ENCODE data around the gene HIPK2.

Gene HIPK2

DNA sequence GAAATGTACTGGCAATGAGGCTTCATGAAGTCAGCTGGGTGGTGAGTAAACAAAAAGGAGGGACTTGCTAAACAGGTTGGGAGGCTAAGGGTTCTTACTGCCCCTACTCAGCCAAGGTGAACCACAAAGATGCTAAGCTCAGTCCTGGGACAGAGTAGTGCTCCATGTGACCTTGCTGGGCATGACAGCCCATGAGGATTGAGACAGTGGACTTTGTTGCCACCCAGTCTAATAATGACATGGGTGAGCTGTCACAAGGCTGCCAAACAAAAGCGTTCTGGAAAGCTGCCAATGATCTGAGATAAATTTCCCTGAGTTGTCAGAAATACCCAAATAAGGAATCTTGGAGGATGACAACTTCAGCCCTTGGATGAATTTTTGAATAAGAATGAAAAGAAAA lies 179.2 kb downstream of the HIPK2 start:
- Histone ChIP-seq H3K27me3 (replicated peaks in 2 of 5; ENCODE audit: control insufficient read depth in 4 of 5, insufficient read depth in 5 of 5, low read length in 4 of 5) (no peaks in the 10 kb centered on the region), H3K4me3 (ENCODE audit: control insufficient read depth in 1 of 7, extremely low read depth in 1 of 7, insufficient read depth in 4 of 7, low read depth in 2 of 7, low read length in 6 of 7) (no peak overlapping the region), H3K36me3 (ENCODE audit: control insufficient read depth in 4 of 4, insufficient read depth in 4 of 4, low read length in 3 of 4) (peaks cover 17 to 71% (median 45%) of the 10 kb centered on the region in 4 experiments), H3K27ac (ENCODE audit: insufficient read depth in 1 of 2, low read depth in 1 of 2, low read length in 2 of 2, poor library complexity in 1 of 2, severe bottlenecking in 2 of 2) (peak overlapping the region in 1 of 2 experiments; percentile 4), H3K9me3 (ENCODE audit: control extremely low read depth in 1 of 5, control insufficient read depth in 4 of 5, insufficient read depth in 2 of 5, low read depth in 1 of 5, low read length in 4 of 5) (no peaks in the 10 kb centered on the region), H3K4me1 (ENCODE audit: control extremely low read depth in 1 of 4, control insufficient read depth in 4 of 4, insufficient read depth in 4 of 4, low read length in 3 of 4) (peaks cover 0 to 11% (median 5%) of the 10 kb centered on the region in 4 experiments)
- POLR2A ChIA-PET, result no interaction called here
- WGBS (ENCODE audit: insufficient coverage), result 100% methylated on average over 1 of the region's 1 CpG
- DNase-seq, result no peak
- CTCF ChIA-PET, result interaction anchor here (1.1 to 1.6 kb wide), 3 partner anchors 9 to 99 kb away, joined by 3 to 6 read pairs (median 5); no protein-coding TSS in a partner anchor

DNA sequence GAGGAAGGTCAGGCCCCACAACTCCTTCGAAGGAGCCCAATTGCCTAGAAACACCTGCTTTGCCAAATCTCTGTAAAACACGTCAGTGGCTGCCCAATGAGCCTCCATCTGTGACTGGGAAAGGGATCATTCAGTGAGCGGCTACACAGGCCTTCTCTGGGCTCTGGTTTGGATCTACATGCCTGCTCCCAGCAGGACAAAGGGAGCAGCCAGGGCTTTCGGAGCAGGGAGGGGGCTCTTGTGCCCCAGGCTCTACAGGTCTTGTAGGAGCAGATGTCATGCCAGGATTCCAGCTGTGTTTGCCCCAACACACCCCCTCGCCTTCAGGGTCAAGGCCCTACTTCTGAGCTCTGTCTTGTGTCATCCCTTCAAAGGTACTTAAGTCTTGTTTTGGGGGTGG lies 180.8 kb downstream of the HIPK2 start:
- Histone ChIP-seq H3K27me3 (replicated peaks in 2 of 5; ENCODE audit: control insufficient read depth in 4 of 5, insufficient read depth in 5 of 5, low read length in 4 of 5) (no peaks in the 10 kb centered on the region), H3K9me3 (ENCODE audit: control extremely low read depth in 1 of 5, control insufficient read depth in 4 of 5, insufficient read depth in 2 of 5, low read depth in 1 of 5, low read length in 4 of 5) (no peaks in the 10 kb centered on the region), H3K4me3 (ENCODE audit: control insufficient read depth in 1 of 7, extremely low read depth in 1 of 7, insufficient read depth in 4 of 7, low read depth in 2 of 7, low read length in 6 of 7) (no peak overlapping the region), H3K4me1 (ENCODE audit: control extremely low read depth in 1 of 4, control insufficient read depth in 4 of 4, insufficient read depth in 4 of 4, low read length in 3 of 4) (no peaks in the 10 kb centered on the region), H3K27ac (ENCODE audit: insufficient read depth in 1 of 2, low read depth in 1 of 2, low read length in 2 of 2, poor library complexity in 1 of 2, severe bottlenecking in 2 of 2) (no peak overlapping the region), H3K36me3 (ENCODE audit: control insufficient read depth in 4 of 4, insufficient read depth in 4 of 4, low read length in 3 of 4) (peaks cover 15 to 72% (median 52%) of the 10 kb centered on the region in 4 experiments)
- no peak for DNase-seq
- WGBS (ENCODE audit: insufficient coverage), result 98% methylated on average over 5 of the region's 5 CpGs
- ChIA-PET CTCF (interaction anchor here (0.7 to 1.2 kb wide), 3 partner anchors 9 to 750 kb away, joined by 3 read pairs; no protein-coding TSS in a partner anchor), POLR2A (no interaction called here)

DNA sequence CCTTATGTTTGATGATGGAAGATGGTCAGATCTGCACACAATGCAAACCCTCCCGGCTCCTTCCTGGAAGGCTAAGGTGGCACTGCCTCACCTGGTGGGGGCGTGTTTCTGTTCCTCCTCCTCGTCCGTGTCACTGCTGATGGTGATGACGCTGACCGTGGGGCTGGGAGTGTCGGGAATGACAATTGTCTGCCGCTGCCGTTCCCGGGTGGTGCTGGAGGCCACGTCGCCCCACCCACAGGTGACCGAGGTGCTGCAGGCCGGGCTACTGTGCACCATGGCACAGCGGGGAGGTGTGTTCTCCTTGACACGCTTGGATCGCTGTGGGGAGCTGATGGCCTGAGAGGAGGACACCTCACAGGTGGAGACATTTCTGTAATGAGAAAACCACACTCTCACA lies 181.2 kb downstream of the HIPK2 start:
- peaks cover 15 to 74% (median 54%) of the 10 kb centered on the region in 4 experiments for H3K36me3 ChIP-seq (ENCODE audit: control insufficient read depth in 4 of 4, insufficient read depth in 4 of 4, low read length in 3 of 4)
- no peak overlapping the region for H3K4me3 ChIP-seq (ENCODE audit: control insufficient read depth in 1 of 7, extremely low read depth in 1 of 7, insufficient read depth in 4 of 7, low read depth in 2 of 7, low read length in 6 of 7)
- DNase-seq, result no peak
- H3K9me3 ChIP-seq (ENCODE audit: control extremely low read depth in 1 of 5, control insufficient read depth in 4 of 5, insufficient read depth in 2 of 5, low read depth in 1 of 5, low read length in 4 of 5), result no peaks in the 10 kb centered on the region
- H3K27me3 ChIP-seq (replicated peaks in 2 of 5; ENCODE audit: control insufficient read depth in 4 of 5, insufficient read depth in 5 of 5, low read length in 4 of 5), result no peaks in the 10 kb centered on the region
- no peak overlapping the region for H3K27ac ChIP-seq (ENCODE audit: insufficient read depth in 1 of 2, low read depth in 1 of 2, low read length in 2 of 2, poor library complexity in 1 of 2, severe bottlenecking in 2 of 2)
- ChIA-PET CTCF (interaction anchor here (1.0 to 1.2 kb wide), 2 partner anchors 8 to 24 kb away, joined by 3 read pairs; no protein-coding TSS in a partner anchor), POLR2A (no interaction called here)
- 98% methylated on average over 11 of the region's 17 CpGs for WGBS (ENCODE audit: insufficient coverage)
- H3K4me1 ChIP-seq (ENCODE audit: control extremely low read depth in 1 of 4, control insufficient read depth in 4 of 4, insufficient read depth in 4 of 4, low read length in 3 of 4), result no peaks in the 10 kb centered on the region

DNA sequence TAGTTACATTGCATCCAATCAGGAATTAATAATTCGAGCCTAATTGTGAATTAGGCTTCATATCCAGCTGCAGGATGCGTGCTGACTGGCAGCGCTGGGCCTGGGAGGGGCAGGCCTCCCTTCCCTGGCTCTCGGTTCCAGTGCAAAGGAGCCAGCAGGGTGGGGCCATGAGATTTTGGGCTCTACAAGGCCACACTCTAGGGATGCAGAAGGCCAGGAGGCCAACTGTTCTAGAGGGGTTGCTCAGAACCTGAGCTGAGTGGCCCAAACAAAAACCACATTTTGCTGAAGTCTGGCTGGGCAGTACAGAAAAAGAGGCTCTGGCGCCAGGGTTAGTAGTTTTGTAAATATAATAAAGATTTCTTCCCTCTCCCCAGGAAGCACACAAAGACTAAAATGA lies 182.0 kb downstream of the HIPK2 start:
- POLR2A ChIA-PET, result no interaction called here
- H3K4me3 ChIP-seq (ENCODE audit: control insufficient read depth in 1 of 7, extremely low read depth in 1 of 7, insufficient read depth in 4 of 7, low read depth in 2 of 7, low read length in 6 of 7), result no peak overlapping the region
- H3K36me3 ChIP-seq (ENCODE audit: control insufficient read depth in 4 of 4, insufficient read depth in 4 of 4, low read length in 3 of 4), result peaks cover 18 to 81% (median 57%) of the 10 kb centered on the region in 4 experiments
- H3K27ac ChIP-seq (ENCODE audit: insufficient read depth in 1 of 2, low read depth in 1 of 2, low read length in 2 of 2, poor library complexity in 1 of 2, severe bottlenecking in 2 of 2), result no peak overlapping the region
- no peaks in the 10 kb centered on the region for H3K4me1 ChIP-seq (ENCODE audit: control extremely low read depth in 1 of 4, control insufficient read depth in 4 of 4, insufficient read depth in 4 of 4, low read length in 3 of 4)
- no peak for DNase-seq
- 100% methylated on average over 2 of the region's 5 CpGs for WGBS (ENCODE audit: insufficient coverage)
- H3K9me3 ChIP-seq (ENCODE audit: control extremely low read depth in 1 of 5, control insufficient read depth in 4 of 5, insufficient read depth in 2 of 5, low read depth in 1 of 5, low read length in 4 of 5), result no peaks in the 10 kb centered on the region
- H3K27me3 ChIP-seq (replicated peaks in 2 of 5; ENCODE audit: control insufficient read depth in 4 of 5, insufficient read depth in 5 of 5, low read length in 4 of 5), result no peaks in the 10 kb centered on the region
- CTCF ChIA-PET, result no interaction called here

- WGBS (ENCODE audit: insufficient coverage), result 88% methylated on average over 7 of the region's 13 CpGs
- no peaks in the 10 kb centered on the region for H3K27me3 ChIP-seq (replicated peaks in 2 of 5; ENCODE audit: control insufficient read depth in 4 of 5, insufficient read depth in 5 of 5, low read length in 4 of 5)
- DNase-seq, result no peak
- H3K27ac ChIP-seq (ENCODE audit: insufficient read depth in 1 of 2, low read depth in 1 of 2, low read length in 2 of 2, poor library complexity in 1 of 2, severe bottlenecking in 2 of 2), result no peak overlapping the region
- ChIA-PET POLR2A (no interaction called here), CTCF (interaction anchor here (2.2 kb wide), 1 partner anchor 11 kb away, joined by 5 read pairs; no protein-coding TSS in a partner anchor)
- H3K4me3 ChIP-seq (ENCODE audit: control insufficient read depth in 1 of 7, extremely low read depth in 1 of 7, insufficient read depth in 4 of 7, low read depth in 2 of 7, low read length in 6 of 7), result no peak overlapping the region
- H3K9me3 ChIP-seq (ENCODE audit: control extremely low read depth in 1 of 5, control insufficient read depth in 4 of 5, insufficient read depth in 2 of 5, low read depth in 1 of 5, low read length in 4 of 5), result no peaks in the 10 kb centered on the region
- no peaks in the 10 kb centered on the region for H3K4me1 ChIP-seq (ENCODE audit: control extremely low read depth in 1 of 4, control insufficient read depth in 4 of 4, insufficient read depth in 4 of 4, low read length in 3 of 4)
- peaks cover 15 to 76% (median 49%) of the 10 kb centered on the region in 4 experiments for H3K36me3 ChIP-seq (ENCODE audit: control insufficient read depth in 4 of 4, insufficient read depth in 4 of 4, low read length in 3 of 4)
These were observed 182.8 kb downstream of the HIPK2 start for GRCh38 chr7:139594911-139595476.

- Histone ChIP-seq H3K9me3 (ENCODE audit: control extremely low read depth in 1 of 5, control insufficient read depth in 4 of 5, insufficient read depth in 2 of 5, low read depth in 1 of 5, low read length in 4 of 5) (no peaks in the 10 kb centered on the region), H3K4me3 (ENCODE audit: control insufficient read depth in 1 of 7, extremely low read depth in 1 of 7, insufficient read depth in 4 of 7, low read depth in 2 of 7, low read length in 6 of 7) (no peak overlapping the region), H3K27me3 (replicated peaks in 2 of 5; ENCODE audit: control insufficient read depth in 4 of 5, insufficient read depth in 5 of 5, low read length in 4 of 5) (no peaks in the 10 kb centered on the region), H3K4me1 (ENCODE audit: control extremely low read depth in 1 of 4, control insufficient read depth in 4 of 4, insufficient read depth in 4 of 4, low read length in 3 of 4) (peaks cover 0 to 5% (median 0%) of the 10 kb centered on the region in 4 experiments), H3K36me3 (ENCODE audit: control insufficient read depth in 4 of 4, insufficient read depth in 4 of 4, low read length in 3 of 4) (peaks cover 15 to 70% (median 46%) of the 10 kb centered on the region in 4 experiments), H3K27ac (ENCODE audit: insufficient read depth in 1 of 2, low read depth in 1 of 2, low read length in 2 of 2, poor library complexity in 1 of 2, severe bottlenecking in 2 of 2) (no peak overlapping the region)
- ChIA-PET CTCF (interaction anchor here (1.1 to 2.2 kb wide), 3 partner anchors 8 to 111 kb away, joined by 3 to 6 read pairs (median 5); no protein-coding TSS in a partner anchor), POLR2A (no interaction called here)
- 100% methylated on average over 1 of the region's 2 CpGs for WGBS (ENCODE audit: insufficient coverage)
- no peak for DNase-seq
These were observed 183.7 kb downstream of the HIPK2 start for GRCh38 chr7:139594090-139594489.

DNA sequence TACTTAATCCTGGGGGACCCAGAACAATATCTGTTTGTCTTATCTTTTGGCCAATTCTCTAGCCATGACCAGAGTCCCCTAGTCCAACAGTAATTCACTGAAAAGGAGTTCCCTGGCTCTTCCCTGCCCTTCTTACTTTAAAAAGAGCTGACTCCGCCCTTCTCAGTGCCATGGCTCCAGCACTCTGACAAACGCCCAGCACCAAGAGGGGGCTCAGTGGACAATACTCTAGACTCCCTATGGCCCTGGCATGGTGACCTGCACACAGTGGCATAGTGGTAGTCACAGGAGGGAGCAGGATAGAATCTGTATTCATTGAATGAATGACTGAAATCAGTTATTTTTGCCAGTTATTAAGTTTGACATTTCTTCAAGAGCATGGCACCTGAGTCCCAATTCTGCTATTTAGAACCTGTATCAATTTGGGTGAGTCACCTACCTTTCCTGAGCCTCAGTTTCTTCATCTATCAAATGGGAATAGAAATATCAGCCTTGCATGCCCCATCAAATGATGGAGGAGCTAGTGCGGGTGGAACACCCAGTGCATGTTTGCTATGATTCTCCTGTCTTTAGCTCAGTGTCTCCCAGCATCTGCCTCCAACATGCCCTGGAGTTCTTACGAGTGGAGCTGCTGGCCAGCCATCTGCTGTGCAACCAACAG lies 184.9 kb downstream of the HIPK2 start:
- no peak for DNase-seq
- Histone ChIP-seq H3K27me3 (replicated peaks in 2 of 5; ENCODE audit: control insufficient read depth in 4 of 5, insufficient read depth in 5 of 5, low read length in 4 of 5) (no peaks in the 10 kb centered on the region), H3K27ac (ENCODE audit: insufficient read depth in 1 of 2, low read depth in 1 of 2, low read length in 2 of 2, poor library complexity in 1 of 2, severe bottlenecking in 2 of 2) (no peak overlapping the region), H3K4me3 (ENCODE audit: control insufficient read depth in 1 of 7, extremely low read depth in 1 of 7, insufficient read depth in 4 of 7, low read depth in 2 of 7, low read length in 6 of 7) (no peak overlapping the region), H3K36me3 (ENCODE audit: control insufficient read depth in 4 of 4, insufficient read depth in 4 of 4, low read length in 3 of 4) (peaks cover 14 to 68% (median 40%) of the 10 kb centered on the region in 4 experiments), H3K9me3 (ENCODE audit: control extremely low read depth in 1 of 5, control insufficient read depth in 4 of 5, insufficient read depth in 2 of 5, low read depth in 1 of 5, low read length in 4 of 5) (no peaks in the 10 kb centered on the region), H3K4me1 (ENCODE audit: control extremely low read depth in 1 of 4, control insufficient read depth in 4 of 4, insufficient read depth in 4 of 4, low read length in 3 of 4) (peaks cover 0 to 17% (median 1%) of the 10 kb centered on the region in 4 experiments)
- CTCF ChIA-PET, result interaction anchor here (1.5 to 2.2 kb wide), 2 partner anchors 9 kb away, joined by 5 to 6 read pairs; no protein-coding TSS in a partner anchor
- 100% methylated on average over 3 of the region's 4 CpGs for WGBS (ENCODE audit: insufficient coverage)
- POLR2A ChIA-PET, result no interaction called here
